IPS-18c (cell line): ENCODE data around the gene PLPP1.

Experiments
- H3K4me3 ChIP-seq: 2 replicates; pipeline ENCODE4 v1.7.0; 2013; ENCODE audit warnings: low read depth, mild to moderate bottlenecking, low read length, moderate library complexity; ENCODE audit not compliant: insufficient read depth
- H3K9me3 ChIP-seq: one replicate; pipeline ENCODE4 v1.6.1; 2013; ENCODE audit warnings: mild to moderate bottlenecking, low read length, moderate library complexity; ENCODE audit not compliant: control insufficient read depth, insufficient read depth

PLPP1 gene

GRCh38 chr5:55441107-55441771 lies 93.5 kb downstream of the PLPP1 start:
- Histone ChIP-seq H3K4me3 (no peak overlapping the region), H3K9me3 (no peaks in the 10 kb centered on the region)

- peaks cover 3% of the 10 kb centered on the region for H3K9me3 ChIP-seq
- no peak overlapping the region for H3K4me3 ChIP-seq
Measured at GRCh38 chr5:55440188-55440646, 94.5 kb downstream of the PLPP1 start.

GRCh38 chr5:55438998-55439397 lies 95.8 kb downstream of the PLPP1 start:
- no peak overlapping the region for H3K4me3 ChIP-seq
- H3K9me3 ChIP-seq, result peaks cover 3% of the 10 kb centered on the region

- H3K9me3 ChIP-seq, result peaks cover 3% of the 10 kb centered on the region
- no peak overlapping the region for H3K4me3 ChIP-seq
Measured at GRCh38 chr5:55437859-55438206, 96.9 kb downstream of the PLPP1 start.

- H3K9me3 ChIP-seq, result peaks cover 3% of the 10 kb centered on the region
- no peak overlapping the region for H3K4me3 ChIP-seq
Measured at GRCh38 chr5:55437452-55437851, 97.3 kb downstream of the PLPP1 start.

GRCh38 chr5:55432549-55432948 lies 102.2 kb downstream of the PLPP1 start:
- H3K4me3 ChIP-seq, result no peak overlapping the region

GRCh38 chr5:55429613-55430253 lies 105.0 kb downstream of the PLPP1 start:
- H3K4me3 ChIP-seq, result no peak overlapping the region
- H3K9me3 ChIP-seq, result no peaks in the 10 kb centered on the region

More at GRCh38 chr5:55432549-55432948, 102.2 kb downstream of the PLPP1 start:
- H3K9me3 ChIP-seq, result peaks cover 3% of the 10 kb centered on the region

GRCh38 chr5:55429221-55429612 lies 105.5 kb downstream of the PLPP1 start:
- Histone ChIP-seq H3K9me3 (no peaks in the 10 kb centered on the region), H3K4me3 (no peak overlapping the region)

- Histone ChIP-seq H3K4me3 (no peak overlapping the region), H3K9me3 (no peaks in the 10 kb centered on the region)
Measured at GRCh38 chr5:55427157-55427556, 107.6 kb downstream of the PLPP1 start.

GRCh38 chr5:55426455-55426854 lies 108.3 kb downstream of the PLPP1 start:
- Histone ChIP-seq H3K9me3 (no peaks in the 10 kb centered on the region), H3K4me3 (no peak overlapping the region)

- H3K4me3 ChIP-seq, result no peak overlapping the region
- H3K9me3 ChIP-seq, result no peaks in the 10 kb centered on the region
Measured at GRCh38 chr5:55421074-55421529, 113.7 kb downstream of the PLPP1 start.

GRCh38 chr5:55418994-55419968 lies 115.5 kb downstream of the PLPP1 start:
- H3K9me3 ChIP-seq, result no peaks in the 10 kb centered on the region

GRCh38 chr5:55416306-55416705 lies 118.5 kb downstream of the PLPP1 start:
- Histone ChIP-seq H3K9me3 (no peaks in the 10 kb centered on the region), H3K4me3 (no peak overlapping the region)

More at GRCh38 chr5:55418994-55419968, 115.5 kb downstream of the PLPP1 start:
- no peak overlapping the region for H3K4me3 ChIP-seq

- Histone ChIP-seq H3K4me3 (no peak overlapping the region), H3K9me3 (no peaks in the 10 kb centered on the region)
Measured at GRCh38 chr5:55415071-55415470, 119.7 kb downstream of the PLPP1 start.

GRCh38 chr5:55413644-55414043 lies 121.1 kb downstream of the PLPP1 start:
- H3K4me3 ChIP-seq, result no peak overlapping the region
- H3K9me3 ChIP-seq, result no peaks in the 10 kb centered on the region

GRCh38 chr5:55411876-55412275 lies 122.9 kb downstream of the PLPP1 start:
- no peak overlapping the region for H3K4me3 ChIP-seq
- H3K9me3 ChIP-seq, result no peaks in the 10 kb centered on the region

GRCh38 chr5:55410845-55411244 lies 123.9 kb downstream of the PLPP1 start:
- no peaks in the 10 kb centered on the region for H3K9me3 ChIP-seq
- no peak overlapping the region for H3K4me3 ChIP-seq
